Inflammatory macrophage treated with lipopolysaccharide for 1 hour (primary cell): Measurements from ENCODE around the gene C1QB.

Experiments used
- DNase-seq, 2 donors: peaks; one replicate each; pipeline ENCODE4 v3.0.0-alpha.2; 2020 to 2022

C1QB gene

GRCh38 chr1:22636353-22636752 lies 16.7 kb upstream of the C1QB start, which contains the start of gene C1QA:
TSS of gene C1QA (plus strand) at chr1:22636628. CDS start at chr1:22637617, 989 bp downstream.
- peak; percentile 91 to 99 for DNase-seq

GRCh38 chr1:22636927-22637326 lies 16.1 kb upstream of the C1QB start:
- no peak for DNase-seq

- DNase-seq, result peak in 1 of 2 donors; percentile 40
Observed at GRCh38 chr1:22637907-22638445, 15.1 kb upstream of the C1QB start.

- DNase-seq, result no peak
Observed at GRCh38 chr1:22638476-22639234, 14.4 kb upstream of the C1QB start.

GRCh38 chr1:22639286-22639685 lies 13.8 kb upstream of the C1QB start:
- no peak for DNase-seq

- no peak for DNase-seq
Observed at GRCh38 chr1:22641247-22641646, 11.8 kb upstream of the C1QB start.

- peak; percentile 49 to 76 for DNase-seq
Observed at GRCh38 chr1:22641906-22642636, 11.0 kb upstream of the C1QB start.

- DNase-seq, result no peak
Observed at GRCh38 chr1:22643381-22643780, 9.7 kb upstream of the C1QB start, which contains the start of gene C1QC. TSS of gene C1QC (plus strand) at chr1:22643633. CDS start at chr1:22644024, 391 bp downstream.

GRCh38 chr1:22643928-22644327 lies 9.1 kb upstream of the C1QB start:
- no peak for DNase-seq

GRCh38 chr1:22645931-22646330 lies 7.1 kb upstream of the C1QB start:
- peak; percentile 89 to 96 for DNase-seq

- DNase-seq, result peak; percentile 81 to 87
Observed at GRCh38 chr1:22646384-22646783, 6.7 kb upstream of the C1QB start.

GRCh38 chr1:22650089-22650693 lies 2.8 kb upstream of the C1QB start:
- no peak for DNase-seq

- peak in 1 of 2 donors; percentile 41 for DNase-seq
Observed at GRCh38 chr1:22651941-22652856, 837 bp upstream of the C1QB start.

- no peak for DNase-seq
Observed at GRCh38 chr1:22654692-22655091, 1.7 kb downstream of the C1QB start.

GRCh38 chr1:22658385-22659163 lies 5.5 kb downstream of the C1QB start:
- DNase-seq, result no peak

GRCh38 chr1:22660716-22661241 lies 7.7 kb downstream of the C1QB start:
- DNase-seq, result no peak

GRCh38 chr1:22661880-22662279 lies 8.8 kb downstream of the C1QB start:
- no peak for DNase-seq

- no peak for DNase-seq
Observed at GRCh38 chr1:22662318-22662717, 9.3 kb downstream of the C1QB start.

GRCh38 chr1:22662986-22663408 lies 10.0 kb downstream of the C1QB start:
- no peak for DNase-seq

GRCh38 chr1:22665752-22666151 lies 12.7 kb downstream of the C1QB start:
- no peak for DNase-seq

GRCh38 chr1:22666412-22666811 lies 13.4 kb downstream of the C1QB start:
- no peak for DNase-seq
